ENCODE data around the gene VASH2. TPM values are rescaled to one million over a fixed set of nuclear protein-coding genes. Genes with fewer than 3 reads are reported as not detected.

The VASH2 gene
- total RNA-seq, 1 donor from 2014 or later: under 0.01 TPM

DNA sequence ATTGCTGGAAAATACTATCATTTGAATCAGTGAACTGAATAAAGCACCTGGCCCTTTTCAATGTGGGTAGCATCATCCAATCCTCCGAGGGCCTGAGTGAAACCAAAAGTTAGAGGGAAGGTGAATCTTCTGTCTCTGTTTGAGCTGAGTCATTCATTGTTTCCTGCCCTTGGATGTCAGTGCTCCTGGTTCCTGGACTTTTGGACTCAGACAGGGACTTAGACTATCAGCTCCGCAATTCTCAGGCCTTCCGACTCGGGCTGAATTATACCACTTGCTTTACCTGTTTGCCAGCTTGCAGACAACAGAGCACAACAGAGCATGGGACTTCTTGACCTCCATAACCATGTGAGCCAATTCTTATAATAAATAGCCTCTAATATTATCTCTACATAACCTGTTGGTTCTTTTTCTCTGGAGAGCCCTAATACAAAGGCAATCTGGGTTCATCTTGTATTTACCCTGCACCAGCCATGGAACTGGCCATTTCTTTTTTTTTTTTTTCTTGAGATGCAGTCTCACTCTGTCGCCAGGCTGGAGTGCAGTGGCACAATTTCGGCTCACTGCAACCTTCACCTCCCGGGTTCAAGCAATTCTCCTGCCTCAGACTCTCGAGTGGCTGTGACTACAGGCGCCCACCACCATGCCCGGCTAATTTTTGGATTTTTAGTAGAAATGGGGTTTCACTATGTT lies 19.2 kb upstream of the VASH2 start:
- no peak for DNase-seq (ENCODE audit: low read depth in 2 of 2)

DNA sequence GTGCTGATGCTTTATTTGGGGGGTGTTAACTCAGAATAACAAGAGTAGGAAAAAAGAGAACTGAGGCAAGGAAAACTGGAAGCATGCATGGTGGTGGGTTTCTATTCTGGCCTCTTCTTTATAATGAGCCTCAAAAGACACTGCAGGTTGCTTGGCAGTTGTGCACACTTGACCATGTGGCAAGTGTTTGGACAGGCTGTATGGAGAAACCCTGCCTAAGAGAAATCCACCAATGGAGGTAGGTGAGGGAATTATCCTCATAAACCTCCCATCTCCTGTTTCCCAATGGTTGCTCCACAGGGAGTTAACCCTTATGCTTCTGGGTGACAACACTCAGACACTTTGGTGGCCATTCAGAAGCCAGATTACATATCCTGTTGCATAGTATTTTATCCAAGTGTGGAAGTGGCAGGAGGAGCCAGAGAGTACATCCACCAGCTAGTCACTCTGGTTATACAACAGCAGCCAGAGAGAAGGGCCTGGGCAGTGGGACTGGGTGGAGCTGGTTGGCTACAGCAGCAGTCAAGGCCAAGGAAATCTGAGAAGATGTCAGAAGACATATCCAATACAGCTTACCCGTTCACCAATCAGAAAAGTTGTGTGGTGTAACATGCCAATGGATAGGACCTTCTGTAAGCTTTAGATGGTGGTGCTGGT lies 16.4 kb upstream of the VASH2 start:
- DNase-seq (ENCODE audit: low read depth in 2 of 2): no peak

DNA sequence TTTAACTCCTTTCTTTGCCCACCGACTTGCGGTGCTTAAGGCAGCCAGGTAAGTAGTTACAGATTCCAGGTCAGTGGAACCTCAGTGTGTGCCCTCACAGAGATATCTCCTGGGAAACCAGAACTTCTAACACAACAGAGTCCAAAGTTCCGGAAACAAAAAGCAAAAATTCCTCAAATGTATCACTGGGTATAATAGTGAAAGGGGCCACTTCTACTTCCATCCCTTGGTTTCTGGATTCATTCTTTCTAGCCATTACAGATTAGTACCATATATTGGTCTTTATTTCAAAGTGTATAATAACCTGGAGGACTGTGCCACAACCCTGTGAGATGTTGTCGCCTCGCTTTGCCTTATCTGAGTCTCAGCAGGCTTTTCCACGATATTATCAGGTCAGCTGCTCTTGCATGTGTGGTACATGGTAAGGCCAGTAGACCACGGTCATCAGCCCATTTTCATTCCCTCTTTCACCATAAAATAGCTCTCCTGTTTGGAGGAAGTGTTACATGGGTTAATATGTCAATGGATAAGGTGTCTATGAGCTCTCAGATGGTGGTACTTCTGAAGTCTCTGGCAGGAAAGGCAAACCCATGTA lies 14.9 kb upstream of the VASH2 start:
- DNase-seq (ENCODE audit: low read depth in 2 of 2): no peak

DNA sequence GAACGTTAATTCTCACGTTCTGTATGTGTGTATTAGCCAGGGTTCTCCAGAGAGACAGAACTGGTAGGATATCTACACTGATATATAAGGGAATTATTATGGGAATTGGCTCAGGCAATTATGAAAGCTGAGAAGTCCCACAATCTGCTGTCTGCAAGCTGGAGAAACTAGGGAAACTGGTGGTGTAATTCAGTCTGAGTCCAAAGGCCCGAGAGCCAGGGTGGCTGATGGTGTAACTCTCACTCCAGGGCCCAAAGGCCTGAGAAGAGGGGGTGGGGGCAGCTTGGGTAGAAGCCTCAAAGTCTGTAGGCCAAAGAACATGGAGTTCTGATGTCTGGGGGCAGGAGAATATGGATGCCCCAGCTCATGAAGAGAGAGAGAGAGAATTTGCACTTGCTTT lies 13.3 kb upstream of the VASH2 start:
- DNase-seq (ENCODE audit: low read depth in 2 of 2): no peak

DNA sequence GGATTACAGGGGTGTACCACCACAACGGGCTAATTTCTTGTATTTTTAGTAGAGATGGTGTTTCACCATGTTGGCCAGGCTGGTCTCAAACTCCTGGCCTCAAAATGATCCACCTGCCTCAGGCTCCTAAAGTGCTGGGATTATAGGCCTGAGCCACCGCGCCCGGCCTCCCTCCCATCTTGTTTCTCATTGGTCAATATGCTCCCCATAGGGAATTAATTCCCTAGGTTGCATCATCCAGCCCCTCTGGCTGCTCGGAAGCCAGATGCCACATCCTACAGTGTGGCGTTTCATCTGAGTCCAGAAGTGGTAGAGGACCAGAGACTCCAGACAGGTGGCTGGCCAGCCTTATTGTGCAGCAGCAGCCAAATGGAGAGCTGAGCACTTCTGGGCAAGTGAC lies 11.5 kb upstream of the VASH2 start:
- DNase-seq (ENCODE audit: low read depth in 2 of 2): no peak

DNA sequence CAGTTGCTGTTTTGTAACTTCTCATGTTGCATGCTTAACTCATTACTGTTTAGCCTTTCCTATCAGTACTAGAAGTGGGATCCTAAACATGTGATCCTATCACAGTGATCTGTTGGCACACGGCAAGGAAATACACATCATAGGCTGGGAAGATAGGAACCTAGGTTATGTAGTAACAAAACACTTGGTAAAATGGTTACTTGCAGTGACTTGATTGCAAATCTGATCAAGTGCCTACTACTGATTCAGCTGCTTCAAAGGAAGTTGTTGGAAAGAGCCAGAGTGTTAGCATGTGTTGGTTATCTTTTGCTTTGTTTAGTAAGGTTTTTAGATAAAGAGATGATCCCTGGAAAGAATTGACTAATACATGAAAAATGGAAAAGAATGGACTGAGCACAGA lies 8.9 kb upstream of the VASH2 start:
- no peak for DNase-seq (ENCODE audit: low read depth in 2 of 2)

DNA sequence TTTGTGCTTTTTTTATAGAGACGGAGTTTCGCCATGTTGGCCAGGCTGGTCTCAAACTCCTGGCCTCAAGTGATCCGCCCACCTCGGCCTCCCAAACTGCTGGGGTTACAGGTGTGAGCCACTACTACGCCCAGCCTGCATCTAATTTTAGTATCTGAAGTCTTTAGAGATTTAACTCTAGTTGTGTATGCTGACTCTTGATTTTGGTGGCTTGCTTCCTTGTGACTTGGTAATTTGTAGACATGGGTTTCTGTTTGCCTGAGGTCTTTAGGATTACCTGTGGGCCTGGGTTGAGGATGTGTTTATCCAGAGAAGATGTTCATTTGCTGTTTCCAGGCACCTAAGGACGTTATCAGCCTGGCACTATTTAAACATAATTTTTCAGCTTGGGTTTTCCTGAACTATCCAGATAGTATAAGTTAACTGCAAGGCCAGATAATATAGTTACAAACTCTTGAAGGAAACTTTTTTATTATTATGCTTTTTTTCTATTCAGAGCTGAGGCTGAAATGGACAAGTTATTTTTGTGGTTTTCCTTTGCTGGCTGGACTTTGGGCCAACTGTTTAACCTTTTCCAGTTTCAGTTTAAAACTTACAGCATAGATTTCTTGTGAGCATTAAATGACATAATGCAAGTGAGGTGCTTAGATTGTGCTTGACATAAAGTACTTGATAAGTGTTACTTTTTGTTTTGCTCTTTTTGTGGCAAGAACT lies 7.5 kb upstream of the VASH2 start:
- no peak for DNase-seq (ENCODE audit: low read depth in 2 of 2)

DNA sequence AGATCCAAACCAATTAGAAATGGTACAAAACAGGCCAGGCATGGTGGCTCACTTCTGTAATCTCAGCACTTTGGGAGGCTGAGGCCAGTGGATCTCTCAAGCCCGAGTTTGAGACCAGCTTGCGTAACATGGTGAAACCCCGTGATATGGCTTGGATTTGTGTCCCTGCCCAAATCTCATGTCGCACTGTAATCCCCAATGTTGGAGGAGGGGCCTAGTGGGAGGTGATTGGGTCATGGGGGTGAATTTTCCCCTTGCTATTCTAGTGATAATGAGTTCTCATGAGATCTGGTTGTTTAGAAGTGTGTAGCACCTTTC lies 7.0 kb upstream of the VASH2 start:
- no peak for DNase-seq (ENCODE audit: low read depth in 2 of 2)

DNA sequence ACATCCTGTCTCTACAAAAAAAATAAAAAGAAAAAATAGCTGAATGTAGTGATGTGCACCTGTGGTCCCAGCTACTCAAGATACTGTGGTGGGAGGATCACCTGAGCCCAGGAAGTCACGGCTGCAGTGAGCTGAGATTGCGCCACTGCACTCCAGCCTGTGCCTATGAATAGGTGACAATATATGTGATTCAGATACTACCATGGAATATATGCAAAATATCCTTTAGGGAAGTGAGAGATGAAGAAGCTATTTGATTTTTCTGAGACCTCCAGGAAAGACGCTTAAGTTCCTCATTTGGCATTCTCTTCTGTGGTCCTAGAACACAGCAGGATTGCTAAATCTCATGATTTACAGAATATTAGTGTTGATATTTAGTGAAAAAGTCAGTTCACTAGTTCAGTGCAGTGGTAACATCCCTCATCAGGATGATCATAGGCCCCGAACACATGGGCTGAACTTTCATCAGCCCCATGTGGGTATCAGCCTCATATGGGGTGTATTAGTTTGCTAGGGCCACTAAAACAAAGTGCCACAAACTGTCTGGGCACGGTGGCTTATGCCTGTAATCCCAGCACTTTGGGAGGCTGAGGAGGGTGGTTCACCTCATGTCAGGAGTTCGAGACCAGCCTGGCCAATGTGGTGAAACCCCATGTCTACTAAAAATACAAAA lies 6.0 kb upstream of the VASH2 start:
- no peak for DNase-seq (ENCODE audit: low read depth in 2 of 2)

DNA sequence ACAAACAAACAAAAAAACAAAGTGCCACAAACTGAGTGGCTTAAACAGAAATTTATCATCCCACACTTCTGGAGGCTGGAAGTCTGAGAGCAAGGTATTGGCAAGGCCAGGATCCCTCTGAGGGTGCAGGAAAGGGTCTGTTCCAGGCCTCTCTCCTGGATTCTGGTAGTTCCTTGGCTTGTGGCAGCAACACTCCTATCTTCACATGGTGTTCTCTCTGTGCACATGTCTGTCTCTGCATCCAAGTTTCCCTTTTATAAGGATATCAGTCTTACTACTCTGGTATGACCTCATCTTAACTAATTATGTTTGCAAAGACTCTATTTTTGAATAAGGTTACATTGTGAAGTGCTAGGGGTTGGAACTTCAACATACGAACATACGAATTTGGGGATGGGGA lies 5.3 kb upstream of the VASH2 start:
- no peak for DNase-seq (ENCODE audit: low read depth in 2 of 2)

DNA sequence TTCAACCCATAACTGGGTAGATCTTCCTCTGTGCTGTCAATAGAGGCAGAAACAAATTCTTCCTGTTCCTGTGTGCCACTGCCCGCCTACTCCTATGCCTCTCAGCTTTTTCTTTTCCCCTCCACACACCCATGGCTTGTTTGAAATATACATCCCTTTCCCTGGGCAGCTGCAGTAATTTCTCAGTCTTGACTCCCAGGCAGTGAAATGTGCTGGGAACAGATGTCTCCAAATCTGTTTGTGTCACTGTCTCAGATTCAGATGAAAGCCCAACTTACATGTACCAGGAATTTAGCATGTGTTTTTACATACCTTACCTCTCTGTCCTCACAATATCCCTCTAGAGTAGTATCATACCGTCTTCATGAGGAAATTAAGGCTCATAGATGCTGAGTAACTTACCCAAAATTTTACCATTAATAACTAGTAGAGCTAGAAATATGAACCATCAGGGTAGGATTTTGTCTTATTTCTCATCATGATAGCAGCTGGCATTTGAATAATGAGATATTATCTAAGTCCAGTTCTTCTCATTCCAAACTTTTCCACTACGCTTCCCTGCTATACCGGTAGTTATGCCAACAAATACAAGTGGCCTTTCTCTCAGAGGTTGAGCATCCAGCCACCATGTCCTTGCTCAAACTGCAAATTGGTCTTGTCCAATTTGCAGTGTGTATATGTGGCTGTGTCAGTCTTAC lies 4.7 kb upstream of the VASH2 start:
- DNase-seq (ENCODE audit: low read depth in 2 of 2): no peak

DNA sequence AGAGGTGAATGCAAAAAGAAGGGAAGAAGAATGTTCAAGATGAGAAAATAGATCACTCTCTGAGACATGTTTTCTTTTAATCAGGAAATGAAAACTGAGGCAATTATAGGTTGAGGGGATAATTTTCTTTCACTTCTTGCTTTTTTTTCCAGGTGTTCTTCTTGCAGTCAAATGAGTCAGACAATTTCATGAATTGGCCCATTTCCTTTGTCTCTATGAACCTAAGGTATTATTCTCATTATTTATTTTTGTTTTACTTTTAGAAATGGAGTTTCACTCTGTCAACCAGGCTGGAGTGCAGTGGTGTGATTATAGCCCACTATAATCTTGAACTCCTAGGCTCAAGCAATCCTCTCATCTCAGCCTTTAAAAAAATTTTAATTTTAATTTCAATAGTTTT lies 3.5 kb upstream of the VASH2 start:
- no peak for DNase-seq (ENCODE audit: low read depth in 2 of 2)

DNA sequence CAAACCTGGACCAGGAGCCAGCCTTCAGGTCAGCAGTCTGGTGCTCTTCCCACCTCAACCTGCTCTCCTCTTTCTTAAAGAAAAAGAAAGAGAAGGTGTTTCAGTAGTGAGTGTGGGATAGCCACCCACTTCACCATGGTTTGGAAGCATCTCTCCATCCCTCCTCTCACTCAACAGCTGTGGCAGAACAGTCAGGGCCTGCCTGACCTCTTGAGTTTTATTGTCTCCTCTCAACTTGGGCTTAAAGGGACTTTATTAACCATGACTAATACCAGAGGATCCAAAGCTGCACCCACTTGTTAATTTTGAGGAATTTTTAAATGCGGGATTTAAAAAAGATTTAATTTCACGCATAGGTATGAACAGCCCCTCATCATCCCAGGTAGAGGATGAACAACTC lies 570 bp upstream of the VASH2 start:
- DNase-seq (ENCODE audit: low read depth in 2 of 2): no peak

DNA sequence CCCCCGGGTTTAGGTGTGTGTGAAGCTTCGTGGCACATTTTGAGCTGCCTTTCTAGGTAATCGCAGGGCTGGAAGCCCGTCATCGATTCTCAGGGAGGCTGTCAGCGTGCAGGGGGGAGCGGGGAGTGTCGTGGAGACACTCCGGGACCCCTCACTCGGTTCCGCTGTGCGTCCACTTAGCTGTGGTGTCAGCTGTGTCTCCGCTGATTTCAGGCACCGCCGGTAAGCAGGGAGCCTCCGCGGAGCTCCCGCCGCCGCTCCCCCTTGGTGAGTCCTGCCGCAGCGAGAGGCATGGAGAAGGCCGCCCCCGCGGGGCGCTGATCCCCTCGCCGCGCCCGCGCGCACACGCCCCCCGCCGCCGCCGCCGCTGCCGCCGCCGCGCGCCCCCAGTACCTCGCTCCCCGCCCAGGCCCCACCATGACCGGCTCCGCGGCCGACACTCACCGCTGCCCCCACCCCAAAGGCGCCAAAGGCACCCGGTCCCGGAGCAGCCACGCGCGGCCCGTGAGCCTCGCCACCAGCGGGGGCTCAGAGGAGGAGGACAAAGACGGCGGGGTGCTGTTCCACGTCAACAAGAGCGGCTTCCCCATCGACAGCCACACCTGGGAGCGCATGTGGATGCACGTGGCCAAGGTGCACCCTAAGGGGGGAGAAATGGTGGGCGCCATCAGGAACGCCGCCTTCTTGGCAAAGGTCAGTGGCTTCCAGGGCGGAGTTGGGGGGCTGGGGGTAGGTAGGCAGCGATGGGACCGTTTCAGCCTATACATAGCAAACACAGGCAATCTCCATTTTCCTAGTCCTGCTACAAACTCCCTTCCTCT lies 995 bp downstream of the VASH2 start:
- DNase-seq (ENCODE audit: low read depth in 2 of 2): no peak

DNA sequence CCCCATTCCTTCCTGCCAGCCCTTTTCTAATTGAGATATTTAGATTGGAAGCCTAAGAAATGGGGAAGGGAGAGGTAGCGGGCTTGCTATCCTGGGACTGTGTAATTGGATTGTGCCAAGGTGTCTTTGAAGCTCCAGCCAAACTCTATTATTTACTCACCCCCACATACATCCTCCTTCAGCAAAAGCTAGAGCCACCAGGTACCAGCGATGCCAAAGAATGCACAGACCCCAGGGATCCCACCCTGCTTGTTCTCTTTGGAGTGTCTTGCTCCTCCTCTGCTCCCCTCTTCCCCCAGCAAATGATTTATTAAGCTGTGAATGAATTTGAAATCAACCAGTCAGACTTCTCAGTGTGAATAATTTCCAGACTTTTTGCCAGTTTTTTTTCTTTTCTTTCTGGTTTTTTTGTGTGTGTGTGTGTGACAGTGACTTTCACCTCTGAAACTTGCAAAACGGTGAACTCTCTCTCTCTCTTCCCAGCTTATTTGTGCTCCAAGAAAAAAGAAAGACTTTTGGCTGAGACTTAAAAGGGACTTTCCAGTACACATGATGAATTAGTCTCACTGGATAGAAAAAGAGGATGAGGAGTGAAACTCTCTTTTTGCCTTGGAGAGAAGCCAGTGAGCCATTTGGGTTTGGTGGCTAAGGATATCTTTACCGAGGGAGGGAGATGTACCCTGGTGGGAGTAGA lies 1.8 kb downstream of the VASH2 start:
- DNase-seq (ENCODE audit: low read depth in 2 of 2): no peak

DNA sequence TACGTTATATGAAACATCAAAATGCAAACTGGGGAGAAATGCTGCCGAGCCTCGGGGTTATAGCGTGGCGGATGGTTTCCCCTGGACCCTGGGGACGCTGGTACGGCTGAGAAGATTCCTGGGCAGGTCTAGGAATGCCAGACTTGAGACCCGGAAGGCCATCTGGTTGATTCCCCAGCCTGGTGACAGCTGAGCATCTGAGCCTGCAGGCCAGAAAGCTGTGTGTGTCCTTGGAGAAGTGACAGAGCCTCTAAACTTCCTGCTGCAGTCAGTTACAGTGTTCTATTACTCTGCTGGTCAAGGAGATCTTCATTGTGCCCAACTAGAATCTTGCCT lies 2.3 kb downstream of the VASH2 start:
- no peak for DNase-seq (ENCODE audit: low read depth in 2 of 2)

DNA sequence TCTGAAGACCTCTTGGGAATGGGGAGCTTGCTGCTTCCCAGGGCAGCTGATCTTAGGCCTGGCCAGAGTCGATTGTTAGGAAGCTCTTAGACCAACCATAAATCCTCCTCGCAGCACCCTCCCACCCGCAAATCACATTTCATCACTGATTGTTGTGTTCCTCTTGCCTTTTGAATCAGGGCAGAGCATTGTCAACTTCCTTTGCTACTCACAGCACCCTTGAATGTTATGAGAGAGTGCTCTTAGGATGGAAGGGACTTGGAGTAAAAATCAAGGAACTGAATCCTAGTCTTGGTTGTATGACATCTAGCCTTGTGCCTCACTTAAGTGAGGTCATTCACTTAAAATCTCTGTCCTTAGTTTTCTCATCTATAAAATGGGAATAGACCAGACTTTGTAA lies 3.0 kb downstream of the VASH2 start:
- DNase-seq (ENCODE audit: low read depth in 2 of 2): no peak

DNA sequence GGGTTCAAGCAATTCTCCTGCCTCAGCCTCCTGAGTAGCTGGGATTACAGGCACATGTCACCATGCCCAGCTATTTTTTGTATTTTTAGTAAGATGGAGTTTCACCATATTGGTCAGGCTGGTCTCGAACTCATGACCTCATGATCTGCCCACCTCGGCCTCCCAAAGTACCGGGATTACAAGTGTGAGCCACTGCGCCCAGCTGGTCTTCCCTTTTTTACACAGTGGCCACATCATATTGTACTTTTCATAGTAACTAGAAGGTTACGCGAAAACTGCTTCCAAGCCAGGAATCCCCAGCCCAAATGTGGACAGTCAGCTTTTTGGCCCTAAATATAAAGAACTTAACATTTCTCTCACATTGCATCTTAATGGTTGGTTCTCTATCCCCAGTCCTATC lies 4.2 kb downstream of the VASH2 start:
- DNase-seq (ENCODE audit: low read depth in 2 of 2): no peak

DNA sequence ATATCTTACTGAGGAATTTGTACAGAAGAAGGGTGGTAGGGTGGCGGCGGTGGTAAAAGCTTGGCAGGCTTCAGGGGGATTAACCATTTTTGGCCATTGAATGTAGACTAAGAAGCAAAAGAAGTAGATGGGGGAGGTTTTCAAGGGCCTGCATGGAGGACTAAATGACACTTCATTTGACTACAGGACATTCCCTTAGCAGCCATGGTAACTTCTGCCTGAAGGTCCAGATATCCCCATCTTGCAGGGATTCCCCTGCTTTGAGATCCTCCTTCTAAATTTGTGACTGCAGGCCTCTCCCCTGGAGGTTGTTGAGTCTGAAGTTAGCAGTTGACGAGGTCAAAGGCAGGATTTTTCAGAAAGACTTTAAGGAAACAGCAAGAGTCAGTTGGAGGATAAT lies 4.8 kb downstream of the VASH2 start:
- no peak for DNase-seq (ENCODE audit: low read depth in 2 of 2)

DNA sequence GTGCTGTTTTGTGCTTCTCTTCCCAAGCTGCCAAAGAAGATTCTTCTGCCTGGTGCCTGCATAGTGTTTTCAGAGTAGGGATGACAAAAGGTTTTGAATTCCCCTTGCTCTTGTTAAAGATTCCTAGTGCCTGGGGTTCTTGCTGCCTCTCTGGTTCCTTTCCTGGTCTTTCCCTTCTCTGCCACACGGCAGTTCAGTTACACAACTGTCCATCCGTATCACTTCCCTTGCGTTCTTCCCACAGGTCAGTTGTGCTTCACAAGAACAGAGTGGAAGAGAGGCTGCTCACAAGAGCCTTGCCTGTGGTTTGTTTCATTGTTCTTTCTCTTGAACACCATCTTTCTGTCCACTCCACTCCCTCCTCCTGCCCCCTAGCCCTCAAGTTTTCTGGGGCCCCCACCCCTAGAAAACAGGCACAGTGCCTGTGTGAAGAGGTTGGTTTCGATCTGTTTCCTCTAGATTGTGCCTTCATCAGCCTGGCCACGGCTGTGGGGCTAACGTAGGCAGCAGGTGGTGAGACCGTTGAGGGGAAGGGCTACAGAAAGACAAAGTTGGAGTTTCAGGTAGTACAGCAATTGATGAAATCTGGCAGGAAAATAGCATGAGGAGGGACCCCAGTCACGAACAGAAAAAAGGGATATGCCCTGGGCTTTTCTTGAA lies 5.8 kb downstream of the VASH2 start:
- no peak for DNase-seq (ENCODE audit: low read depth in 2 of 2)
